VCaP (cell line): ENCODE results near the gene CLRN3.

Experiments used
- H3K27ac ChIP-seq: fragments of 450-650 bp; 2 replicates; pipeline ENCODE4 v1.5.1; 2017
- TF ChIP-seq, protein P1 (sequence below): fragments of 450-650 bp; conservative IDR thresholded peaks from 2 replicates; pipeline ENCODE4 v1.5.1; 2017; ENCODE audit warnings: mild to moderate bottlenecking, moderate library complexity

Gene CLRN3

DNA sequence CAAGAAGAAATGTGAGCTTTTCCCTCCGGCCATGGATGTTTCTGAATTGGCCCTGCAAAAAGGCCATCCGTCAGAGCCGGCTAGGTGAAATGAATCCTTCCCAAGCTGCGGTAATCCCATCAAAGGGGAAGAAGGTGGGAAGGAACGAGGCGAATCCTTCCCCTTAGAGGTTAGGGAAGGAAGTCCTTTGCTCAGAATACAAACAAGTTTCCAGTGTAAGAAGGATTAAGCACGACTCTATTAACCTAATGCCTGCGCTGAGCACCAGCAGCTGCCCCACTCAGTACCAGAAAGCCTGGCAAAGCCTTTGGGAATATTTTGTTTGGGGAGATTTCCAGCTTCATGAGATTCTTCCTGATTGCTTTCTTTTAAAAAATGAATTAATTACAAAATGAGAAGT is 42.8 kb downstream of the CLRN3 start:
- TF ChIP-seq, protein P1, sequence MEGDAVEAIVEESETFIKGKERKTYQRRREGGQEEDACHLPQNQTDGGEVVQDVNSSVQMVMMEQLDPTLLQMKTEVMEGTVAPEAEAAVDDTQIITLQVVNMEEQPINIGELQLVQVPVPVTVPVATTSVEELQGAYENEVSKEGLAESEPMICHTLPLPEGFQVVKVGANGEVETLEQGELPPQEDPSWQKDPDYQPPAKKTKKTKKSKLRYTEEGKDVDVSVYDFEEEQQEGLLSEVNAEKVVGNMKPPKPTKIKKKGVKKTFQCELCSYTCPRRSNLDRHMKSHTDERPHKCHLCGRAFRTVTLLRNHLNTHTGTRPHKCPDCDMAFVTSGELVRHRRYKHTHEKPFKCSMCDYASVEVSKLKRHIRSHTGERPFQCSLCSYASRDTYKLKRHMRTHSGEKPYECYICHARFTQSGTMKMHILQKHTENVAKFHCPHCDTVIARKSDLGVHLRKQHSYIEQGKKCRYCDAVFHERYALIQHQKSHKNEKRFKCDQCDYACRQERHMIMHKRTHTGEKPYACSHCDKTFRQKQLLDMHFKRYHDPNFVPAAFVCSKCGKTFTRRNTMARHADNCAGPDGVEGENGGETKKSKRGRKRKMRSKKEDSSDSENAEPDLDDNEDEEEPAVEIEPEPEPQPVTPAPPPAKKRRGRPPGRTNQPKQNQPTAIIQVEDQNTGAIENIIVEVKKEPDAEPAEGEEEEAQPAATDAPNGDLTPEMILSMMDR, result no peak
- no peak overlapping the region for H3K27ac ChIP-seq

DNA sequence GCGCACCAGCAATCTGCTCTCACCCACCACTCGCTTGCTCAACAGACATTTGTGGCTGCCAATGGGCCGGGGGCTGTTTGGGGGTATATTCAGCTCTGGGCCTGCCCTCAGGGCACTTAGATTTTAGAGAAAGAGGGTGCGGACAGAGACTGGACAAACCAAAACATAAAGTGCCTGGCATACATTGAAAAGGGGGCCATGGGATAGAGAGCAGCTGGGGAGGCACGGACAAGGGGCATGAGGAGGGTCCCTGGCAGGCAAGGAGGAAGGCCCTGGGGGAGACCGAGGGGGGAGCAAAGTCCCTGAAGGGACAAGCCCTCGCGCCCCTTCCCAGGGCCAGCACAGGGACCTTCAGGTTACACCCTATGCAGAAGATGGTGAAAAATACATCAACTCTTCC is 43.5 kb downstream of the CLRN3 start:
- no peak overlapping the region for H3K27ac ChIP-seq
- TF ChIP-seq, protein P1, result no peak

DNA sequence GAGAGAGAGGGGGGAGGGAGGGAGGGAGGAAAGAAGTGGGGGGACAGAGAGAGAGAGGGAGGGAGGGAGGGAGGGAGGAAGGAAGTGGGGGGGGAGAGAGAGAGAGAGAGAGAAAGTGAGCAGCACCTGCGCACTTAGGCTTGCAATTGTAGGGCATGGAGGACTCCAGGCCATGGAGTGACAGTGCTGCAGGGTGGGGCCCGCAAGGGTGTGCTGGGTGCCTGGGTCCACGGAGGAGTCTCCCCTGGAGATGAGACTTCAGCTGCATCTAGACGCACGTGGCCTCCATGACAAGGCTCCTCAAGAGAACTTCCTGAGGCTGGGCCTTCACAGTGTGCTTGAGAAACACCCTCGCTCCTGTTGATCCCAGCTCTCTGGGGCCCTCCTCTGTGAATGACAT is 44.5 kb downstream of the CLRN3 start:
- TF ChIP-seq, protein P1, result no peak
- H3K27ac ChIP-seq, result no peak overlapping the region

DNA sequence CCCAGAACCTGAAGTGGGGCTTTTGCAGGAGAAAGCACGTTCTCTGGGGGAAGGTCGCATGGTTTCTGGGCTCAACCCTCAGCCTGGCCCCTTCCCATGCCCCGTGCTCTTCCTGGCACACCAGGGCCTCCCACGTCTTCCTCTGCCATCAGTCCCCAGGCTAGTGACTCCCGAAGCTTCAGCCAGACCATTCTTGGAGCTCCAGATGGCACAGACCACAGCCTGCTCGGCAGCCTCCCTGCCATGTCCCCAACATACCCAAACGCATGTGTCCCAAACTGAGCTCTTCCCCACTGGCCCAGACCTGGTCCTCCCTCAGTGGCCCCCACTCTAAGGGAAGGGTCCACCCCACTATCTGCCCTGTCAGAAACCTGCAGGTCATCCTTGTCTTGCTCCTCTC is 47.0 kb downstream of the CLRN3 start:
- no peak overlapping the region for H3K27ac ChIP-seq
- TF ChIP-seq, protein P1, result no peak

DNA sequence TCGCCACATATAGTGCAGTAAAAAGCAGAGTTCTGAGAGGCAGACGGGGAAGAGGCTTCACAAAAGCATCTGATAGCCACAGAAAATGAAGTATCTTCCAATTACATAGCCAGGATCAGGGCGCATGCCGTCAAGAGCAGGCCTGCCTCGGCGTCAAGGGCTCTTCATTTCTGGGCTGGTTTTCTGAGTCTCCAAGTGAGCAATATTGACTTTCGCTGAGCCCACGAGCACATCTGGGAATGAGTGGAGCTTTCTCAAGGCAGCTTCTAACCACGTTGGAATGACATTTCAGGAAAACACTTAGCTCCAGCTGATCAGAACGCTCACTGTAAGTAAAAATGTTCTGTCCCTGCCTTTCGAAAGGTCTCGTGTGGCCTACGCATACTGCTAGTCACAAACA is 51.9 kb downstream of the CLRN3 start:
- TF ChIP-seq, protein P1, result no peak
- no peak overlapping the region for H3K27ac ChIP-seq

DNA sequence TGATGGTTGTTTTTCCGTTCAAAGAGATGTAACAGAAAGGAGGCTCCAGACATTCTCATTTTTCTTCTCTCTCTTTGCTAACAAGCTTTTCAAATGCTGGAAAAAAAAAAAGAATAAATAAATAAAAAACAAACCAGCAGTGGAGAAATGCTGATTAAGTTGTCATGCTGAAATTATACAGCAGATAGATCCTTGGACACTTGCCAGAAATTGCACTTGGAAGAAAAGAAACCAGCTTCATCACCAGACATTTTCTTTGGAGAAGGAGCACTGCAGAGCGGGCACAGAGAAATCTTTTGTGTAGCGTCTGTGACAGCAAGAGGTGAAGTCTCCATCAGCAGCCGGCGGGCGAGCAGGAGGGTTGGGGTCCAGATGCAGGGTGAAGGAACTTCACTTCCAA is 55.8 kb downstream of the CLRN3 start:
- H3K27ac ChIP-seq, result no peak overlapping the region
- TF ChIP-seq, protein P1, result no peak

DNA sequence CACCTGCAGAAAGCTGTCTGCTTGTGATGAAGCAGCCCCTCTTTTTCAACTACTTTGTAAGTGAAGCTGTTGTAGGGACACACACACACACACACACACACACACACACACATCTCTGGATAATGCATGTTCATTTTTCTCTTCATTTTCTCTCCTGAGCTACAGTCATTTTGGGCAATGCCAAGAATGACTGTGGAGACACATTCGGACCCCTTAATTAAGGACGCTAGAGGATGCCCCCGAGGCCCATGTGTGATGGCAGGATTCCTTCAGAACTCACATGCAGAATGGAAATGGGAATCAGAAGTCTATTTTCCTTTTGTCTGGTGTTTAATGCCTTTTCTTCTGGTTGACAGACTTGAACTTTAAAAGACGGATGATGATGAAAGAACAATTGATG is 56.6 kb downstream of the CLRN3 start:
- no peak overlapping the region for H3K27ac ChIP-seq
- TF ChIP-seq, protein P1, result no peak

DNA sequence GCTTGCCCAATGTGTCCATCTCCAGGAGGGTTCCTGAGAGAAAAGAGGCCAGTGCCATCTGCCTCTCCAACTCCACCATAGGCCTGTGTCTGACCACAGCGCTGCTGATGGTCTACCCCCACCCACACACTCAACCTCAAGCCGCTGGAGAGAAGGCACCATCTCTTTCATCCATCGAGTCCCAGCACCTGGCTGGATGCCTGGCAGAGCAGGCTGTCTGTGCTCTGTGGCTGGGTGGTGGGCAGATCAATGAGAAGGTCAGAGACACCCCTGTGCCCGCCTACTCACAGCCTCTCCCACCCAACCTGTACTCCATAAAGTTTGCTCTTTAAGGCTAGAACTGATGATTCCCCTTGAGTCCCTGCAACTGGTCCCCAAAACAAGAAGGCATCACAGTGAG is 58.0 kb downstream of the CLRN3 start:
- TF ChIP-seq, protein P1, result no peak

More for the DNA sequence above, 58.0 kb downstream of the CLRN3 start:
- H3K27ac ChIP-seq, result no peak overlapping the region
